NCI-H446 treated with DMSO at 0.1 percent for 48 hours (cell line): ENCODE data around the gene DTNBP1.

Experiments used
- DNase-seq: peaks from one replicate; lab custom pipeline; 2025; lab: John Stamatoyannopoulos, UW

Gene DTNBP1

GRCh38 chr6:15626160-15626559 is 36.7 kb downstream of the DTNBP1 start:
- no peak for DNase-seq

- peak; percentile 6 for DNase-seq
Observed at GRCh38 chr6:15623276-15624116, 39.3 kb downstream of the DTNBP1 start.

GRCh38 chr6:15622045-15622740 is 40.6 kb downstream of the DTNBP1 start:
- DNase-seq, result no peak

- peak; percentile 63 for DNase-seq
Observed at GRCh38 chr6:15621203-15622044, 41.4 kb downstream of the DTNBP1 start.

GRCh38 chr6:15620611-15621010 is 42.2 kb downstream of the DTNBP1 start:
- DNase-seq, result peak; percentile 53

DNA sequence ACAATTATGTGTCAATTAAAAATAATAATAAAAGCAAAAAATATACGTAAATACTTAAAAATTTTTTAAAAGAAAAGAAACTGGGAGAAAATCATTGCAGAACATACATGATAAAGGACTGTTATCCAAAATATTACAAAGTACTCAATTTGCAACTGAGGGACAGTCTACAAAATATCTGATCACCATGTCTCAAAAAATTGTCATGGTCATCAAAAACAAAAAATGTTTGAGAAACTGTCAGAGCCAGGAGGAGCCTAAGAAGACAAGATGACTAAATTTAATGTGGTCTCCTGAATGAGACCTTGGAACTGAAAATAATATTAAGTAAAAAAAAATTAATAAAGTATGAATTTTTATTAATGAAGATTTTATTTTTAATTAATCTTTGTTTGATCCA is 43.5 kb downstream of the DTNBP1 start:
- DNase-seq, result no peak

- no peak for DNase-seq
Observed at GRCh38 chr6:15618685-15619084, 44.1 kb downstream of the DTNBP1 start.

GRCh38 chr6:15616261-15616660 is 46.6 kb downstream of the DTNBP1 start:
- no peak for DNase-seq

DNA sequence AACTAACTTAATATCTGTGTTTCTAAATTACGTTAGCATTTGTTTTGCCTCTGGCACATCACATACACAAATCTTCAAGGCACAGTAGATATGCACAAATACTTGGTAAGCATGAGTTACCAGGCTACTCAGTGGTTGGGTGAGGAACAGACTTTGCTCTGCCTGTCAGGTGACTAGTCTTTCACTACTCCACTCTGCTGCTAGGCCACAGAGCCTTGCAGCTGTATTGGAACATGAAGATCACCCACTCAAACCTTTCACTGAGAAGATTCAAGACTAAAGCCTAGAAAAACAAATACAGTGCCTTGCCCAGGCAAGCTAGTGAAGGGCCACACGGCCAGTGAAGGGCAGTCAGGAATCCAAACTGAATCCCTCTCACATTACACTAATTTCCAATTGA is 47.0 kb downstream of the DTNBP1 start:
- no peak for DNase-seq

DNA sequence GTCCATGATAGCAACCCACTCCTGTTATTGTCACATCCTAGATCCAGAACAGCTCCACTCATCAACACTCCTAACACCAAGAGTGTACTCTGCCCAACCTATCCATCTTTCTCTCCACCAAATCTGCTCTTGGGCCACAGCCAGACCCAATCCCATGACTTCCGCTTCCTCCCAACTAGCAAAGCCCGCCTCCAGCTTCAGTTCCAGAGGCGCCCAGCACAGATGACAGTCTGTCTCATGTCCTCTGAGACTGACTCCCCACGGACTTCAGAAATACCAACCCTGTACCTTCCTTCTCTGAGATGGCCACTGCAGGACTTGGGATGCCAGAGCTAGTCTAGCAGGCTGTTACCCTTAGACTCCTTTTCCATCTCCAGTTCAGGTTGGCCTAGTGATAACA is 48.6 kb downstream of the DTNBP1 start:
- no peak for DNase-seq

DNA sequence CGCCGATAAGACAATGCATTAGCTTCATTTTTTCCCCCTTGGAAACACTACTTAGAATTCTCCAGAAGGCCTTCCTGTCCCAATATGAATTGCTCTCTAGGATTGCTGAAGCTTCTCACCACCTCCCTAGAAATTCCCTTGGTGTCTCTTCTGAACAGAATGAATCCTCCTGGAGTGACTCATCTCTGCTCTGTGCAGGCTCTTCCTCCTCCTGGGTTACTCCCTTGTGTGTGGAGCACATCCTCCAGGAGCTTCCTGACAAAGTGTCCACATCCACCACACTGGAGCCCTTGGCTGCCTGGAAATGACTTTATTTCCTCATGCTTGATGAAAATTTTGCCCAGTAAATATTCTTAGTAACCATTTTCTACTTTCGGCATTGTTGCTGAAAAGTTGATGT is 54.4 kb downstream of the DTNBP1 start:
- DNase-seq, result no peak

DNA sequence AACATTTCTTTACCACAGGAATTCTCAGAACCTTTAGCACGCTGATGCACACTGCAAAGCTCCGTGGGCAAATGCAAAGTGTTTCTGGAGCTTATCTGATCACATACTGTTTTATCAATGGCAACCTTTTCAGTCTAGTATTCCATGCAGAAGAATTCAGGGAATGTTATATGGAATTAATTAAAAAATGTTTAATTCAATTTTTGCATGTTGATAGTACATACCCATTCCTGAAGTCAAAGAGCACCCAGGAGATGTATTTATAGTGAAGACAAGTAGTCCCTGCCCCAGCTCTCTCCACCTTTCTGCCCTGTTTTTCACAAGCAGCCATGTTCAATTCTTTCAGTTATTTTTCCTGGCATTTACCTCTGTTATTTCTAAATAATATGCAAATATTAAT is 55.2 kb downstream of the DTNBP1 start:
- DNase-seq, result no peak

GRCh38 chr6:15606347-15606746 is 56.5 kb downstream of the DTNBP1 start:
- no peak for DNase-seq

DNA sequence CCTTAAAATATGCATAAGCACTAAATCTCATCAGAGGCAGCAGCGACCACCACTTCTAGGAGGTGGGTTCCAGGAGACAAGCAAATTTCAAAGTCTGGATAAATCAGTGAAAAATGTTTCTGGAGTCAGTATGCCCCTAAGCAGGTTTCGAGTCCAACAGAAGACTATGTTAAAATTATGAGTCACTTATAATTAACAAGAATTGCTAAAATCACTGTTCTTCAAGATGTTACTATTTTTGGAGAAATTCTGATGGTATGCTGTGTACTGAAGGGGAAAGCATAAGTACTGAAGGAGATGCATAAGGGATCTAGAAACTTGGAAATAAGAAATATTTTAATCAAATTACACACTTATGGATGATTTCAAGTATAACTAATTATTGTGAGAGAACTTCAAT is 58.0 kb downstream of the DTNBP1 start:
- DNase-seq, result no peak

GRCh38 chr6:15602154-15602553 is 60.7 kb downstream of the DTNBP1 start:
- DNase-seq, result no peak

- DNase-seq, result no peak
Observed at GRCh38 chr6:15598273-15598798, 64.5 kb downstream of the DTNBP1 start.

GRCh38 chr6:15596186-15596896 is 66.5 kb downstream of the DTNBP1 start:
- no peak for DNase-seq

DNA sequence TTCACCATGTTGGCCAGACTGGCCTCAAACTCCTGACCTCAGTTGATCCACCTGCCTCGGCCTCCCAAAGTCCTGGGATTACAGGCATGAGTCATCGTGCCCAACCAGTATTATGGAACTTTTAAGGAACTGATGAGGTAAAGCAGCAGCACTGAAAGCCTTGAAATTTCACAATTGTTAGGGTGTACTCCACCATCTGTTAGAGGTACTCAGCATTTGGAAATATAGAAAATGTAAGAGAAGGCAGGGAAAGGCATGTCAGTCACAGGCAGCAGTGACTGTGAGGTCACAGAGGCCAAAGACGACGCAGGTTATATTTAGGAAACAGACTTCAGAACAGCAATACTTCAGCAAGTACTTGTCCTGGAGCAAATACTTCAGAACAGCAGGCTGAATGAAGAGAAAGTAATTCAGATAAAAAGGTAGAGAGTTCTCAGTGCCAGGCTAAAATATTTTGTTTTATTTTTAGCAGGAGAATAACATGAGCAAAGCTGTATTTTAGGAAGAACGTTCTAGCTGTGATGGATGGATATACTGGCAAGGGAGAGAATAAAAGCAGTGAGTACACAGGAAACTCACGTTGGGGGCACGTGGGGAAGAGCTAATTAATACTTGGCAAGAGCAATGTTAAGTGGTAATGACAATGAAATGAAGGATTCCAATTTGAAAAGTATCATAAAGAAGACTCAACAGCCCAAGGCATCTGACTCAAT is 67.2 kb downstream of the DTNBP1 start:
- no peak for DNase-seq

GRCh38 chr6:15594512-15595259 is 68.1 kb downstream of the DTNBP1 start:
- no peak for DNase-seq

DNA sequence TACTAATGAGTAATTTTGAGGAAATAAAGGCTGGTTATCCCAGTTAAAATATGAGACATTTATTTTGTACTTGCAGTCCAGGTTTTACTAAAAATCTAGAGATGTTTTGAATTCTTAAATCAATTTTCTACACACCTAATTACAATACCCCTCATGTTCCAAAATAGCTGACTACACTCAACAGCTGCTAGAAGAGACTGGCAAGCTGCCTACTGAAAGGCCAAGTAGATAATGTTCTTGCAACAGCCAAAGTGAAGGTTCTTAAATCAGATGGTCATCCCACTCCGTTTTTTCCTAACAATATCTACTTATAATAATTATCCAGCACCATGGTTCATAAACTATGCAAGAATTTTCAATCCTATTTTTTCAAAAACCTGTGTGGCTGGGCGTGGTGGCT is 69.0 kb downstream of the DTNBP1 start:
- DNase-seq, result peak; percentile 26
